IPS DF 4.7 (cell line): ENCODE results near the gene NCR3LG1.

ENCODE experiments used
- DNase-seq: peaks from one replicate; pipeline ENCODE4 v3.0.0-alpha.2; 2013; ENCODE audit warnings: low spot score; ENCODE audit errors: extremely low read depth

The NCR3LG1 gene

DNA sequence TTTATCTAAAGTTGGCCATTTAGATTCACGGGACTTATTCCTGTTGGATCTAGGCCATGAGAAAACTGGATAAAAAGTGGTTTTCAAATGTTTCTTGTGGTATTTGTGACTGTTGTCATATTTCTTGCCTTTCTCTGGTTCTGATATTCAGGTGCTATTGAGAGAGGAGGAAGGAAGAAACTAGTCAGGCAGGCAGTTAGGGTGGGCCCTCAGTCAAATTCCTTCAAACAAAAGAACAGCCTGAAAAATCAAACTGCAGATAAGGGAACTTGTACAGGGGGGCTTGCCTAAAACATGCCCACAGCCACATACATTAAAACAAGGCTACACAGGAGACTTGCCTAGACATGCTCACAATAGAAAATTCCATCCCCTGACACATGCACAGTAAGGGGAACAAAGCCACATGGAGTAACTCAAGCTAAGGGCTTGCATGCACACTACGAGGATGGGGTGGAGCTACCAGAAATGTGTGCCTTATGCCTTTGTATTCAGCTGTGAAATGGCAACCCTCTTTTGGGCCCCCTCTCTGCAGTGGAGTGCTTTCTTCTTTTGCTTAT, 18.2 kb downstream of the NCR3LG1 start:
- no peak for DNase-seq

DNA sequence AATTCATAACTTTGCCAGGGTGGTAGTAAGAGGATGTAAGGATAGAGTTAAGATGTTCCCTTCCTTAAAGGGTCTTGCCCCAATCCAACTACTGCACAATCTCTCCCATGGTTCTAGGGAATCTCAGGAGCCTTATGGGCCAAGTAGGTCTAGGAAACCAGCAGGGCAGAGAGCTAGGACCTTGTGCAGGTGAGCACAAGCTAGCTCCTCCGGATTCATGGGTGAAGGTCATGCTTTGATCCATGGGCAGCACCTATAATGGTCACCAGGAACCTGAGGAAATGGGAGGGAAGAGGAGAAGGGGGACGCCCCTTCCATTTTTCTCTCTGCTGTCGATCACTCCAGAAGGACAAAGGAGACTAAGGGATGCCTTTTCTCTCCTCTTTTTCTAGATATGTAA, 20.0 kb downstream of the NCR3LG1 start:
- DNase-seq: no peak

DNA sequence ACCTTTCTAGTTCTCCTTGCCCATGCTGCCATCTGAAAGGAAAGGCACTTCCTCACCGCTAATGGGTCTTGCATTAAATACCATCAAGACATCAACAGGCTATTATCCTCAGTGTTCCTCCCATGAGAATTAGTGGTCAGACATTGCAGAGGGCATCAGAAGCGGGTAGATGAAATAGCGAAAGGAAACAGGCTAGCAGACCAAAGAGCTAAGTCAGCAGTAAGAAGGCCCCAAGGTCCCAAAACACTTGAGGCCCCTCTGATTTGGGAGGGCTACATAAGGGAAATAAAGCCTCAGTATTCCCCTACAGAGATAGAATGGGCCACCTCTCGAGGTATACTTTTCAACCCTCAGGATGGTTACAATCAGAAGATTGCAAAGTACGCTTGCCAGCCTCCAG, 23.9 kb downstream of the NCR3LG1 start:
- no peak for DNase-seq

DNA sequence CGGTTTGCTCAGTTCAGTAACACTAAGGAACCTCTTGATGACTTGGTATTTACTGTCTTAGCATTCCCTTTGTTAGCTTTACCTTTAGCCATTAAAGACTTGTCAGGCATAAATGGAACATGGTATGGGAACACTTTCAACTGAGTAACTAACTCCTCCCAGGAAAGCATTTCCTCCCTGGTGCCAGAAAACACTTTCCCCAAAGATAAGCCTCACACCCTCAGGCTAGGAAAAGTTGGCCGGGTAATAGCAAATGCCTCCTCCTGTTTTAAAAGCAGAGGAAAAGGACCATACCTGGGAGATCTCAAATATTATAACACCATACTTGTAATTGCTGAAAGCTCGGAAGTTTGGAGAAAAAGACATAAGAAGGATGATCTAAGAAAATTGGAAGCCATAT, 24.9 kb downstream of the NCR3LG1 start:
- DNase-seq: no peak

DNA sequence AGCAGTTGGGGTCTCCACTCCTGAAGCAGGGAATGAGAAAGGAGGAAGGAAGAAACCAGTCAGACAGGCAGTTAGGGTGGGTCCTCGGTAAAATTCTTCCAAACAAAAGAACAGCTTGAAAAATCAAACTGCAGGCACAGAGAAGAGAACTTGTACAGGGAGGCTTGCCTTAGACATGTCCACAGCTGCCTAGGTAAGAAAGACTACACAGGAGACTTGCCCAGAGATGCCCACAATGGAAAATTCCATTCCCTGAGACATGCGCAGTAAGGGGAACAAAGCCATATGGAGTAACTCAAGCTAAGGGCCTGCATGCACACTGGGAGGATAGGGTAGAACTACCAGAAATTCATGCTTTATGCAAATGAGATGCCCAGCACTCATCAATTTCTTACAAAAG, 27.1 kb downstream of the NCR3LG1 start:
- DNase-seq: no peak

DNA sequence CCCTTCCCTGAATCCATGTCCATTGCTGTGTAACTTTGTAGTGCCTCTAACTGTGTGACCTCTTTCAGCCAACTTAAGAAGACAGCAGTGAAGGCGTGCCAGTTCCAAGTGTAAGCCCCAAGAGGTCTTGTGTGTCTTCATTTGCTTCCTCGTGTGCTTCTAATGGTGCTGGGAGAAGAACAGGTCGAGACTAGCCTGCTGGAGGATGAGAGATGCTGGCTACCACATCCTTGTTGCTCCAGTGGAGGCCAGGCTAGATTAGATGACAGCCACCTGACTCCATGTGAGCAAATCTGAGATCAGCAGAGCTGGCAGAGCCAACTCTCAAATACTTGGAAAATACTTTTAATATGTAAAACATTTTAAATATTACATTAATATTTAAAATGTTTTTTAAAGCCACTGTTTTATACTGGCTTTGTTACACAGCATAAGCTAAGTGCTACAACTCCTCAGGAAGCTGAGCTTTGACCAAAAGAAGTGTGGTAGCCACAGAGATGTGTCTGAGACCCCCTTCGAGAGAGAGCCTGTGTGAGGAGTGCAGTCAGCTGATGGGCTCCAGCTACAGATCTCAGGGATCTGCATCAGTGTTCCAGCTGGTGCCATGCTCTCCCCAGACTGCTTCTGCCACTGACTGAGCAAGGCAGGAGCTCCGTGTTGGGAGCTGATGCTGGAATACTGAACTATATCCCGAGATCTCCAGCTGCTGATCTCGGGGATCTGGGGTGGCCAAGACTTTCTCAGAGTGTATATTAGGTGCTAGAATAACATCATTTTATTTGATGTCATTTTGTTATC, 28.0 kb downstream of the NCR3LG1 start:
- no peak for DNase-seq

DNA sequence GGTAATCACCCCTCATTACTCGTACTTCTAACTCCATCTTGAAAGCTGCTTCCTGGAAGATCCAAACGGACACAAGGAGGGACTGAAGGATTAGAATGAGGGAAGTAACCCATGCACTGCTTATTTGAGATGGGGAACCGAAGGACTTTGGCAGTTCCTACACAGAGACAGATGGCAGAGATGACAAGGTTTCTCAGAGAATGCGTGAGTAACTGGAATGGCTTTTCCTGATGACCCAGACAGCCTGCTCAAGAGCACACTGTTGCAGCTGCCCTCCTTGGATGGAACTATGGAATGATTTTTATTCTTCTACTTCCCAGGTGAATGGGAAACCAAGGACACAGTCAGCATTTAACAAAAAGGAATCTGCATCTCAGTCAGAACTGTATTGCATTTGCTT, 29.6 kb downstream of the NCR3LG1 start:
- no peak for DNase-seq

DNA sequence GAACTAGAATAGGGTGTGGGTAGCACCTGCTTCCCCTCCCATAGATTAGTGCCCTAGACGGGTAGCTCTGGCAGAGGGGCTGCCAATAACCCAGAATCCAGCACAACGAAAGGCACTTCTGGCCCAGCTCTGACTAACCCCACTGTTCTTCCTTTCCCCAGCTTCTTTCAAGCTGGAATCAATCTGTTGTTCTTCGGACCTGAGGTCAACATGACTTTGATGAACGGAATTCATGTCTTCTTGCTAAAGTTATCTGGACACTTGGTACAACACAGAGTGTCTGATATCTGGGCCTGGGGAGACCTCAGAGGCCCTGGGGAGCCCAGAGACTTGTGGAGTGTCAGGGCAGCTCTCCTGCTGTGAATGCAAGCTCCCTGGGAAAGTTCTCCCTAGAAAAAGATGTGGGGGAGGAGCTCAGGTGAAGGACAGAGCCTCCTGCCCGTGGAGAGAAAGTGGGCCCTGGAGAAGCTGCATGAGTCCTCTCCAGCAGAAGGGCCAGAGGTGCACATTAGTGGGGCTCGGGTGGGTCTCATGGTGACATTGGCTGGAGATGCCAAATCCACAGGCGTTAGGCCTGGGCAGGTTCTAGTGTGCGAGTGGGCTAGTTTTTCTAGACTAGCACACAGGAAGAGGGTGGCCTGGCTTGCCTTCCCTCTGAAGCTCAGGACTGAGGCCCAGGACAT, 30.6 kb downstream of the NCR3LG1 start:
- no peak for DNase-seq

DNA sequence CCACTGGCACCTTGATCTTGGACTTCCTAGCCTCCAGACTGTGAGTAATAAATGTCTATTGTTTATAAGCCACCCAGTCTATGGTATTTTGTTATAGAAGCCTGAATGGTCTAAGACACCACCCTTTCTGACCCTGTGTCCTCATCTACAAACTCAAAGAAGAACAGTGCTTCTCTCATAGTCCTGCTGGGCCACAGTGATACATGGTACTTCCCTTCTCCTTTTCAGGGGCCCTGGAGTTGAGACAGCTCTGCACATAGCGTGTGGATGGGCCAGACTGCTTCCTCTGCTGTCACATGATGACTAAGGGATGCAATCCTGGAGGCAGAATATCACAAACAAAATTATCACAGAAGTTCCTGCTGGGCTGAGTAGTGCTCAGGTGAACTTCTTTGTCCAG, 31.9 kb downstream of the NCR3LG1 start:
- DNase-seq: no peak

DNA sequence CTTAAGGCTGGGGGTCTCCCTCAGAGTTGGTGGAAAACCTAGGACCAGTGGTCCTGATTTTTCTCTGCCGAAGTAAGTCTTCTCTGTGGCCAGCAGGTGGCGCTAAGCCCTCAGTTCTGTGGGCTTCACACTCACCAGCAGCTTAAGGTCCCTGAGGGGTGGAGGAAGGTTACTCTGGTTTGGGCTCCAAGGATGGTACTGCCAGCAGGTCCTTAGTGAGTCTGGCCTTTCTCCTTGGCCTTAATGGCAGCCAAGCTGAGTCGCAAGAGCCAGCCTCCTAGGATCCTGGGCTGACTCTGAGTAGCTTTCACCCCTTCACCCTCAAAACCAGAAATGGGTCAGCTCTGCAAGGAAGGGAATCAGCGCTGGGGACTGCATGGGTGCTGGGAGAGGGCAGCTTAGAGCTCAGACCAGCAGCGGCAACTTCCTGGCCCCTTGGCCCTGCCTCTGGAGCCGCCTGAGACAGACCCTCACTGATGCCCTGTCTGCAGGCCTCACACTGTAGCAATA, 32.5 kb downstream of the NCR3LG1 start:
- DNase-seq: peak; percentile 82

DNA sequence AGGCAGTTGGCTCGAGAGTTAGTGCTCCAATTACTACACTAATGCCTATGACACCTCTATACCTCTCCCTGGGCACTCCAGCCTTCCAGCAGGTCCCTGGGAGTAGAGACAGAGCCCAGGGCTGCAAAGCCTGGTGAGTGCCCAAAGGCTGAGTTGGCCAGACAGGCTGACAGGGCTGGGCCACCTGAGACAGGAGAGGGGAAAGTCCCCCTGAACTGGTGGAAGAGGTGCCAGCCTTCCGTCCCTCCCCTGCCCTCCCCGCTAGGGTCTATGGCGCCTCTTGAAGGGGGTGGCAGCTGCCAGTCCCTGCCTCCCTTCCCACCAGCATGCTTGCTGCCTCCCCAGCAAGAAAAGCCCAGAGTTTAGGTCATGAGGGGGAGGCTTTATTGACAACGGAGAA, 33.9 kb downstream of the NCR3LG1 start:
- no peak for DNase-seq

DNA sequence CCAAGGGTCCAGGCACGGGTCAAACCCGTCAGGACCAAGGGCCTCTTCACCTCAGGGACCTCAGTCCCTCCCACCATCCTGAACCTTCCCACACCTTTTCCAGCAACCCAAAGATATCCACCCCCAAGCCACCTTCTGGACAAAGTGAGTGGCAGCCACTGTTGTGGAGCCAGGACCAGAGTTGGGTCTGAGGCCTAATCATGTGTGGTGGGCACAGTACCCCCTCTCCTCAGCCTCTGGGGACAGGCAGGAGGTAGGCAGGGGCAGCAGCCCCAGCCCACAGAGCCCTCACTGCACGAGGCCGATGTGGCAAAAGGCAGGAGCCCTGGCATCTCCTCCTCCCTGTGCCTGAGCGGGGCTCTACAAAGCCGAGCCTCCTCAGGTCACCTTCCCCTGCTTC, 34.3 kb downstream of the NCR3LG1 start:
- DNase-seq: no peak

DNA sequence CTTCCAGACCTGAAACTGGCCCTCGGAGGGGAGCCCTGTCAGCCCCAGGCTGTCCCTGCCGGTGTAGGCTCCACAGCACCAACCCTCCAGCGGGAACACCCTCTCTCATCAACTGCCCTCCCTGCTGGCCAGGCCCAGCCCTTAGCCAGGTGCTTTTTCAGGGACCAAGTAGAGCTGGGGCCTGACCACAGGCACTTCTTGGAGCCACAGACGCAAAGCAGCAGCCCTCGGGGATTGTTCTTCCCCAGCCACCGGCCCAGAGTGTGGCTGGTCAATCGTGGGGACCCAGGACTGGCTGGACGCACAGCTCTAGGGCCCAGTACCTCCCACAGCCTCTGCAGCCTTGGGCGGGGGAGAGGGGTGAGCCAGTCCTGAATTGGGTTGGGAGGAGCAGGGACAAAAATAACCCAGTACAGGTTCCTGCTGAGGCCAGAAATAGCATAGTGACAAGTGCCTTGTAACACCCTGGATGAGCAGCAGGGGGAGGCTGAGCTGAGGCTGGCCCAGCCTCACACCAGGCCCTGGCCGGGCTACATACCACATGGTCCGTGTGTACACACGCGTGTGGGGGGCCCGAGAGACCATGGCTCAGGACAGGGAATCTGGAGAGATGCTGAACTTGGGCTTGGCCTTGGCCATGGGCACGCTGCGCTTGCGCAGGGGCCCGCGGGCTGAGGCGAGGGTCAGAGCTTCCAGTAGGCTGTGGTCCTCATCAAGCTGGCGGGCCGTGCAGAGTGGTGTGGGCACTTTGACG, 34.9 kb downstream of the NCR3LG1 start:
- DNase-seq: no peak

DNA sequence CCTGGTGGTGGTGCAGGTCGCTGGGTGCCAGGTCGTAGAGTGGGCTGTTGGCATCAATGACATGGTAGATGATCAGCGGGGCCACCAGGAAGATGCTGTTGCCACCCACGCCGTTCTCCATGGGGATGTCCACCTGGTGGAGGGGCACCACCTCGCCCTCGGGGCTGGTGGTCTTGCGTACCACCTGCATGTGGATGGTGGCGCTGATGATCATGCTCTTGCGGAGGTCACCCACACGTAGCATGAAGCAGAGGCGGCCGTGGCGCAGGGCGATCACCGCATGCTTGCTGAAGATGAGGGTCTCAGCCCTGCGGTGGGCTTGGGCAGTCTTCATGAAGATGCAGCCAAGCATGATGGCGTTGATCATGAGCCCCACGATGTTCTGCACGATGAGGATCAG, 35.7 kb downstream of the NCR3LG1 start:
- no peak for DNase-seq

DNA sequence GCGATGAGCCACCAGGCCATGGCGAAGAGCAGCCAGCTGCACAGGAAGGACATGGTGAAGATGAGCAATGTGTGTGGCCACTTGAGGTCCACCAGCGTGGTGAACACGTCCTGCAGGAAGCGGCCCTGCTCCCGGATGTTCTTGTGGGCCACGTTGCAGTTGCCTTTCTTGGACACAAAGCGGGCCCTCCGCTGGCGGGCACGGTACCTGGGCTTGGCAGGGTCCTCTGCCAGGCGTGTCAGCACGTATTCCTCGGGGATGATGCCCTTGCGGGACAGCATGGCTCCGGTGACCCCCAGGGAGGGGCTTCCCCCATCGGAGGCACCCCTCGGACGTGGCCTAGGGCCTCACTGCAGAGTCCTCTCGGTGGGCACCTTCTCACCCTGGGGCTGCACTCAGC, 36.2 kb downstream of the NCR3LG1 start:
- no peak for DNase-seq

DNA sequence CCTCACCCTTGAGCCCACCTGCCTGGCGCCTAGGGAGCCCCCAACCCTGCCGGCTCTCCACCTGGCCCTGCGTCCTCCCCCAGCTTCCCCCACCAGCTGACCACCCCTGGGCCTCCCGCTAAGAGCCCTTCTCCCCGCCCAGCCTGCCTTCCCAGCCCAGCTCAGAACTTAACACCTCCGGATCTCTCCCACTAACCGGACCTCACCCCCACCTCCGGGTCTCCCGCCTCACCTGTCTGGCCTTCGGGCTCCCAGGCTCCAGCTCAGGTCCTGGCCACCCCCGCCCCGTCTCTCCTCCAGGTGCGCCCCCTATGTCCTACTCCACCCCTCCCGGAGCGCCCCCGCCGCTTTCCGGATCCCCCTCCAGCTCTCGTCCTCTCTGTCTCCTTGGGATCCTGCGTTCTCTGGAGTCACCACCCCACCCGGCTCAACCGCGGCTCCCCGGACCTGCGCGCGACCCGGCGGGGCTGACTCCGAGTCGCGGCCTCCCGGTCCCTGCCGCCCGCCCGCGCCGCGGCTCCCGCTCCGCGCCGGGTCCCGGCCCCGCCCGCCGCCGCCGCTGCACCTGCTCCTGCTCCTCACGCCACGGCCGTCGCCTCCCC, 37.1 kb downstream of the NCR3LG1 start, which contains the start of gene KCNJ11:
KCNJ11 (minus strand) TSS at position 51 of the 602 bp plus-strand sequence. CDS start 568 bp downstream, outside the sequence.
- DNase-seq: no peak

DNA sequence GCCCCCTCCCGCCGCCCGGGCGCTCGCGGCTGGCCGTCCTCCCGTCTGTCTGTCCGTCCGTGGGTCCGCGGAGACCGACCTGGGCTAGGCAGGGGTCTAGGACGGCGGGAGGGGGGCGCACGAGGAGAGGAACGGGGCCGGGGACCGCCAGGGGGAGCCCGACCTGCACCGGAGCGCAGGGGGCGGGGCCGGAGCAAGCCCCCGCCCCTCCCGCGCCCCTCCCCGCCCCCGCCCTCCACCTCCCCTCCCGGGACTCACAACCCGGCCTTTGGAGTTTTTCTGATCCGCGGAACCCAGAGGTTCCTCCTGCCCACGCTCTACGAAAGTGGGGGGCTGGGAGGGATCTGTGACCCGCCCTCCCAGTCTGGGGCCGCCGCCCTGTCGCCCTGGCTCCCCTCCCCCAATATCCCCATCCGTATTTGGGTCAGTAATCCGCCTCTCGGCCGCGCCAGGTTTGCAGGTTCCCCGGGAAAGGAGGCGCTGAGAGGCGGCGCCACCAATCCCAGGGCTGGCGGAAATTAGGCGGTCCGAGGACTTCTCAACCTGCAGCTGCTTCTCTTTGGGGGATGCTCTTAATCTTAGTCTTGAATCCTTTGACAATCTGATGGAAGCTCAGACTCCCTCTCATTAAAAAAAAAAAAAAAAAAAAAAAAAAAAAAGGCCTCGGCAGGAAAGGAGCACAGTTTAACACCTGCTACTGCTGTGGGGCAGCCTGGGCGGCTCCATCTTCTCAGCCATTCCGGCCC, 37.8 kb downstream of the NCR3LG1 start:
- peak; percentile 22 for DNase-seq

DNA sequence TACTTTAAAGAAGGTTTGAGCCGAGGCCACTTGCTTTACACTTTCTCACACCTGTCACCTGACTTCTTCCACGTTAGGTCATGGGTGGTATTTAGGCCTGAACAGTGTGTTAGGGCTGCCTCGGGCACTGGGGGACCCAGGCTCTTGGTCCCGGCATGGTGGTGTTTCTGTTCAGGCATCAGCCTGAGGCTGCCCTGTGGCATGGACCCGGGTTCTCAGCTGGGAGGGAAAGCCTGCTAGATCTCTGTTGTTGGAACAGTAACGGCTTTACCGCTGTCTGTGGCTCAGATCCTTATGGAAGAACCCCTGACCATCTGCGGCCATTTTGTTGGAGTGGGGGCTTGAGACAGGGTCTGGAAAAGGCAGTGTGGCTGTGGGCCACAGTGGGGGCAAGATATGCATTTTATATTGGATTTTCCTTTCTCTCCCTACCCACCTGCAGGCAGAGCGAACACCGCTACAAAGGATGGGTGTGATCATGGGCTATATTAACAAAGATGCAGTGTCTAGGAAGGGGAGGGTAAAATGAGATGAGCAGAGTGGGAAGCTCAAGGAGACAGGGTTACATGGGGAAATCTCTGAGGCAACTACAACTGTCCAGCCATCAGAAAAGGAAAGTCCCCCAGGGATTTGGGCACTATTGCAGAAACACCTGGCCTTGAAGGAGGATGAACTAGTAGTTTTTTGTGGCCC, 38.5 kb downstream of the NCR3LG1 start:
- no peak for DNase-seq

DNA sequence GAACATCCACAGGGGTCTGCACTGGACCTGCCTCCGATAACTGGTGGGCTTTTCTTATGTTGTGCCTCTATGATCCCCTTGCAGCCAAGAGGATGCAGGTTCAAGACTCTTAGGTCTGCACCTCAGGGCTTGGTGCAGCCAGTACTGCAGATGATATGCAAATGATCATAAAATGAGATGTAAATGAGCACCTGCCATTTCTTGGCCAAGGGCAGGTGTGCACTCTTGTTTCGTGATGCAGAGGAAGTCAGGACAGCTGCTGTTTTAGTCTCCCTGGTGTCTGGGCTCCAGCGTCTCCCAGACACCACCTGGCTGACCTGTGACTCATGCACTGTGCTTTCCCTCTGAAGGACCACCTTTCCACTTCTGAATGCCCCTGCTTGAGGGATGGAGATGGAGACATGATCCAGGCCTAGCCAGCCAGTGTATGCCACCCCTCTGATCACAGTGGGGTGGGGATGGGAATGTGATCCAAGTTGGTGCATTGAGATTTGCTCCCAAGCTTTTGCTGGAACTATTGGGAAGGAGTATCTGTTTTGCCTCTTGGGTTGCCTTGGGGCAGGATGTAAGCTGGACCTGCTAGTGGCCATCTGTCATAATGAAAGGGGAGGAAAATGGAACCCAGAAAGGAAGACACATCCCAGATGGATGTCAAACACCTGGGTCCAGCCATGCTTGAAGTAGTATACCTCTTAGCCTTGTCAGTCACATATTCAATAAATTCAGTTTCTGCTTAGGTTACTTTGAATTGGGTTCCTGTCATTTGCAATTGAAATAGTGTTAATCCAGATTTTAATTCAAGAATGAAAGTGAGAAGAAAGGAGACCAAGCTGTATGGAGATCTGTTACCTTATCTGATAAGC, 40.1 kb downstream of the NCR3LG1 start:
- DNase-seq: no peak
